Common myeloid progenitor, CD34-positive (primary cell): Measurements from ENCODE around the gene MMP15.

Experiments
- CTCF ChIA-PET: fragments of 350-600 bp; sonication (Branson Sonifier 250); formaldehyde crosslinking; loops from one replicate; lab custom pipeline; 2021; ENCODE audit warnings: antibody characterized with exemption; lab: Charles Lee
- POLR2A ChIA-PET: fragments of 350-600 bp; sonication (Branson Sonifier 250); formaldehyde crosslinking; loops from one replicate; lab custom pipeline; 2021; ENCODE audit warnings: antibody characterized with exemption; lab: Charles Lee
- DNase-seq, 3 donors: peaks; one replicate each; pipeline versions ENCODE4 v3.0.0 to v3.0.0-alpha.2; 2013
- H3K27ac ChIP-seq, 2 experiments: 1 replicate in 1 of 2; 2 replicates in 1 of 2; pipeline ENCODE4 v1.7.0; 2013; ENCODE audit warnings: inconsistent platforms in 2 of 2, low read length in 2 of 2, mild to moderate bottlenecking in 2 of 2, low read depth in 1 of 2, moderate library complexity in 1 of 2; ENCODE audit not compliant: severe bottlenecking in 2 of 2, insufficient read depth in 1 of 2, poor library complexity in 1 of 2
- H3K27me3 ChIP-seq, 5 experiments: replicated peaks in 2 of 5; 1 replicate in 3 of 5; 2 replicates in 2 of 5; pipeline versions ENCODE4 v1.6.1 to v1.7.0; 2013; ENCODE audit warnings: low read length in 4 of 5, mild to moderate bottlenecking in 2 of 5, moderate library complexity in 2 of 5, inconsistent platforms in 1 of 5; ENCODE audit not compliant: insufficient read depth in 5 of 5, control insufficient read depth in 4 of 5
- H3K36me3 ChIP-seq, 4 experiments: 1 replicate in 2 of 4; 2 replicates in 2 of 4; pipeline versions ENCODE4 v1.6.1 to v1.7.0; 2013; ENCODE audit warnings: low read length in 3 of 4, control low read depth in 1 of 4, mild to moderate bottlenecking in 1 of 4; ENCODE audit not compliant: control insufficient read depth in 4 of 4, insufficient read depth in 4 of 4
- H3K4me1 ChIP-seq, 4 experiments: 1 replicate in 3 of 4; 2 replicates in 1 of 4; pipeline versions ENCODE4 v1.6.1 to v1.7.1; 2013; ENCODE audit warnings: low read length in 3 of 4, mild to moderate bottlenecking in 3 of 4, control low read depth in 1 of 4, inconsistent platforms in 1 of 4, moderate library complexity in 1 of 4; ENCODE audit not compliant: control insufficient read depth in 4 of 4, insufficient read depth in 4 of 4; ENCODE audit errors: control extremely low read depth in 1 of 4
- H3K4me3 ChIP-seq, 7 experiments: 1 replicate in 4 of 7; 2 replicates in 3 of 7; pipeline versions ENCODE4 v1.5.1 to v1.7.0; 2013; ENCODE audit warnings: mild to moderate bottlenecking in 7 of 7, low read length in 6 of 7, moderate library complexity in 6 of 7, inconsistent platforms in 2 of 7, low read depth in 2 of 7, control low read depth in 1 of 7; ENCODE audit not compliant: insufficient read depth in 4 of 7, control insufficient read depth in 1 of 7; ENCODE audit errors: extremely low read depth in 1 of 7
- H3K9me3 ChIP-seq, 5 experiments: 1 replicate in 4 of 5; 2 replicates in 1 of 5; pipeline versions ENCODE4 v1.6.1 to v1.7.1; 2013; ENCODE audit warnings: low read length in 4 of 5, mild to moderate bottlenecking in 2 of 5, inconsistent platforms in 1 of 5, low read depth in 1 of 5, moderate library complexity in 1 of 5; ENCODE audit not compliant: control insufficient read depth in 4 of 5, insufficient read depth in 2 of 5; ENCODE audit errors: control extremely low read depth in 1 of 5
- WGBS: methylation state at CpG from one replicate; pipeline ENCODE4 v1.1.5; 2013; ENCODE audit not compliant: insufficient coverage; 5-methylcytosine and 5-hydroxymethylcytosine counted together

Gene MMP15

DNA sequence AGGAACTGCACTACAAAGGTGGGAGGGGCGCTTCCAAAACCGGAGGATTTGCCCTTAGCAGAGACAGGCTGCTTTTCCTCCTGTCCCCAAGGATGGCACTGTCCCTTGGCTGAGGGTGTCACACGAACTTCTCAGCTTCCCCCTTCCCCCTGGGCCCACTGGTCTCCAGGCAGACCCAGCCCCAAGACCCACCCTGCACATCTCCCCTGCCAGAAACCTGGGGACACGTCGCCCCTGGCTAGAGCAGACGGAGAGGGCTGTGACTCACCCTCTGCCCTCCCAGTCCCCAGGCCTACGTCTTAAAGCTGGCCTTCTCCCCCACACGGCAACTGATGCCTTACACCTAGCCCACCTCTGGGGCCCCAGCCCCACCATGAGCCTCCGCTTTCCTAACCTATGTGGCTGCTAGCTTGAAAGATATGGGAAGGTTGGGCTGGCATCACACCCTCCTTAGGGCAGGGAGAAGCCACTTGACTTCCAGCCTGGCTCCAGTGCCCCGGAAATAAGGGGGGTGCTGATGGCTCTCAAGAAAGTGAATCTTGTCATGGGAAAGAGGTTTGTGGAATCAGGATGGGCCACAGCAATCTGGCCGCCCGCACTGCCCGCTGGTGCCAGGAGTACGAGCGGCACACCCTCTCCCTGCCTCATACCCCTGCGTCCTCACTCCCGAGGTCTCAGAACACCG, 29.7 kb upstream of the MMP15 start:
- no peak overlapping the region for H3K27ac ChIP-seq

DNA sequence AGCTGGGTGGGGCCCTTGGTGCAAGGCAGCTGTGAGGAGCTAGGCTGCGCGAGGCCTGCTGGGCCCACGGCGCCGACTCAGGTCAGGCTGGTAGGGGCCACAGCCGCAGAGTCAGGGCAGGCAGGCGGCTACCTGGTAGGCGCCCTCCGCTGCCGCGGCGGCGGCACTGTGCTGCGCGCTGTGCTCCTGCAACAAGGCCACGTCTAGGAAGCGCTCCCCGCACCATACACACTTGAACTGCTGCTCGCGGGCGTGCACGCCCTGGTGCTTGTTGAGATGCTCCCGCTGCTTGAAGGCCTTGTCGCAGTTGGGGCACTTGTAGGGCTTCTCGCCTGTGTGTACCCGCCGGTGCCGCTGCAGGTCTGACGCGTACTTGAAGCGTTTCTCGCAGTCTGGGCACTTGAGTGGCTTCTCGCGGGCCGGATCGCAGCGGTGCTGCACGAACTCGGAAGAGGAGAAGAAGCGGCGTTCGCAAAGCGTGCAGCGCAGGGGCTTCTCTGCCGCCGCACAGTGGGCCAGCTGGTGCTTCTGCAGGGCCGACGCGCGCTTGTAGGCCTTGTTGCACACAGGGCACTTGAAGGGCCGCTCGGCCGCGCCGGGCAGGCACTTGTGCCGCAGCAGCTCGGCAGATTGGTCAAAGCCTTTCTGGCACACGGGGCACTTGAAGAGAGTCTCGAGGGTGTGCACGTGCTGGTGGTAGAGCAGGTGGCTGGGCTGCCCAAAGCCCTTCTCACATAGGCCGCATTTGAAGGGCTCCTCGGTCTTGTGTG, 29.0 kb upstream of the MMP15 start:
- peaks cover 4 to 36% (median 31%) of the 10 kb centered on the region in 4 experiments for H3K4me1 ChIP-seq
- ChIA-PET CTCF (interaction anchor here (1.1 to 7.7 kb wide), 3 partner anchors 16 to 97 kb away, joined by 3 to 61 read pairs (median 32); no protein-coding TSS in a partner anchor), POLR2A (no interaction called here)
- 98% methylated on average over 61 of the region's 62 CpGs for WGBS
- H3K27me3 ChIP-seq = no peaks in the 10 kb centered on the region
- no peak overlapping the region for H3K27ac ChIP-seq
- no peaks in the 10 kb centered on the region for H3K9me3 ChIP-seq
- no peak overlapping the region for H3K4me3 ChIP-seq
- no peak for DNase-seq
- H3K36me3 ChIP-seq = peaks cover 0 to 43% (median 21%) of the 10 kb centered on the region in 4 experiments

More for the DNA sequence above, 29.7 kb upstream of the MMP15 start:
- H3K9me3 ChIP-seq = no peaks in the 10 kb centered on the region
- H3K36me3 ChIP-seq = peaks cover 0 to 43% (median 21%) of the 10 kb centered on the region in 4 experiments
- H3K4me3 ChIP-seq = no peak overlapping the region
- peaks cover 4 to 33% (median 27%) of the 10 kb centered on the region in 4 experiments for H3K4me1 ChIP-seq
- ChIA-PET POLR2A (no interaction called here), CTCF (interaction anchor here (0.5 to 3.8 kb wide), 4 partner anchors 16 to 193 kb away, joined by 3 to 18 read pairs (median 3); no protein-coding TSS in a partner anchor)
- no peaks in the 10 kb centered on the region for H3K27me3 ChIP-seq
- DNase-seq = no peak
- 95% methylated on average over 16 of the region's 18 CpGs for WGBS

- ChIA-PET POLR2A (no interaction called here), CTCF (interaction anchor here (7.0 to 7.7 kb wide), 2 partner anchors 90 to 98 kb away, joined by 32 to 61 read pairs; no protein-coding TSS in a partner anchor)
- peaks cover 0 to 43% (median 21%) of the 10 kb centered on the region in 4 experiments for H3K36me3 ChIP-seq
- no peaks in the 10 kb centered on the region for H3K27me3 ChIP-seq
- WGBS = 98% methylated on average over 35 of the region's 35 CpGs
- DNase-seq = no peak
- no peaks in the 10 kb centered on the region for H3K9me3 ChIP-seq
- no peak overlapping the region for H3K4me3 ChIP-seq
- peaks cover 4 to 41% (median 36%) of the 10 kb centered on the region in 4 experiments for H3K4me1 ChIP-seq
- H3K27ac ChIP-seq = no peak overlapping the region
Measured at GRCh38 chr16:57997176-57997527, 28.4 kb upstream of the MMP15 start.

- ChIA-PET CTCF (interaction anchor here (1.1 to 7.7 kb wide), 3 partner anchors 91 to 349 kb away, joined by 3 to 61 read pairs (median 32); no protein-coding TSS in a partner anchor), POLR2A (no interaction called here)
- H3K4me3 ChIP-seq = no peak overlapping the region
- no peaks in the 10 kb centered on the region for H3K27me3 ChIP-seq
- H3K9me3 ChIP-seq = no peaks in the 10 kb centered on the region
- peaks cover 0 to 43% (median 22%) of the 10 kb centered on the region in 4 experiments for H3K36me3 ChIP-seq
- no peak for DNase-seq
- no peak overlapping the region for H3K27ac ChIP-seq
- H3K4me1 ChIP-seq = peaks cover 4 to 41% (median 36%) of the 10 kb centered on the region in 4 experiments
- WGBS = 97% methylated on average over 36 of the region's 36 CpGs
Measured at GRCh38 chr16:57997528-57998265, 27.9 kb upstream of the MMP15 start.

- Histone ChIP-seq H3K4me3 (no peak overlapping the region), H3K27ac (no peak overlapping the region)
Measured at GRCh38 chr16:57998486-57998885, 27.1 kb upstream of the MMP15 start.

GRCh38 chr16:57998992-57999365, 26.6 kb upstream of the MMP15 start:
- no peak for DNase-seq
- H3K36me3 ChIP-seq = peaks cover 0 to 42% (median 22%) of the 10 kb centered on the region in 4 experiments

More at GRCh38 chr16:57998486-57998885, 27.1 kb upstream of the MMP15 start:
- no peak for DNase-seq
- Histone ChIP-seq H3K9me3 (no peaks in the 10 kb centered on the region), H3K36me3 (peaks cover 0 to 42% (median 24%) of the 10 kb centered on the region in 4 experiments), H3K27me3 (no peaks in the 10 kb centered on the region), H3K4me1 (peaks cover 4 to 41% (median 36%) of the 10 kb centered on the region in 4 experiments)
- ChIA-PET CTCF (interaction anchor here (0.6 to 7.7 kb wide), 5 partner anchors 8 to 349 kb away, joined by 3 to 61 read pairs (median 3); no protein-coding TSS in a partner anchor), POLR2A (no interaction called here)
- 73% methylated on average over 1 of the region's 8 CpGs for WGBS

More at GRCh38 chr16:57998992-57999365, 26.6 kb upstream of the MMP15 start:
- Histone ChIP-seq H3K9me3 (no peaks in the 10 kb centered on the region), H3K4me3 (peak overlapping the region in 4 of 7 experiments; percentile 62 to 83 (median 75)), H3K4me1 (peaks cover 4 to 41% (median 35%) of the 10 kb centered on the region in 4 experiments), H3K27ac (no peak overlapping the region), H3K27me3 (no peaks in the 10 kb centered on the region)
- ChIA-PET CTCF (interaction anchor here (0.6 to 7.7 kb wide), 4 partner anchors 8 to 123 kb away, joined by 3 to 61 read pairs (median 18); no protein-coding TSS in a partner anchor), POLR2A (no interaction called here)
- WGBS = 88% methylated on average over 1 of the region's 3 CpGs
